ENCODE measurements around the gene SPACA9. TPM values are rescaled to one million over a fixed set of nuclear protein-coding genes. Genes with fewer than 3 reads are reported as not detected.

The SPACA9 gene
- 5.0 TPM for total RNA-seq (ENCODE audit: unreplicated experiment)
- long read RNA-seq, partial matches to known transcripts, result 0 of 6 reads
- long read RNA-seq, other reads (novel, unspliced or antisense), result 3 of 6 reads

DNA sequence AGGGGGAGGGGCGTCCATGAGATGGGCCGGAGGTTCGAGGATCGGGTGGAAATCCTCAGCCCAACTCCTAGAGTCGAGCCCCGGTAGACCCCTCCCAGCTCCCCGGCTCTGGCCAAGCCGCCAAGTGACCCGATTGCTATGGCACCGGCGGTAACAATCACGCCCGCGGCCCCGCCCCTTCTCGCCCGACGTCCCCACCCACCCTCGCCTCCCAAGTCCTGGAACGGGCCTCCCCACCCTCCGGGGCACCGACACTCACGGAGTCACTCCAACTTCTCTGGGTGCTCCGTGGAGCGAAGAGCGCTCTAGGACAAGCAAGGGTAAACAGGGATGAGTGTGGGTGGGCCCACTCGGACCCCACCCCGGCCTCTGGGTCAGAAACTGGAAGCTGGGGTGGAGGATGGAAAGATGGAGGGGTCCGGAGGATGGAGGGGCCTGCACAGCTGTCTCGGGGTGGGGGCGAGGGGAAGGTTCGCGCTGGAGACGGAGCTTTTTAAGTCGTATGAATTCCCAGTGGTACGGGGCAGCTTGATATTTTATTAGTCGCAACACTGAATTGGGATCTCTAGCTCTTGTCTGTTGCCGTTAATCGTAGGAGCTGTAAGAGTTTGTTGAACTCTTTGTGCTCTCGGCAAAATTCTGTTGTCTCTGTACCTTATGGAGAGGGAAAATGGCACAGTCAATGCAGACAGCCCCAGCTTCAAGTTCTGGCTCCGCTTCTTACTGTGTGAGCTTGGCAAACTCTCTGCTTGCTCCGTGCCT, at the start of gene SPACA9:
Gene SPACA9, plus strand, starts transcription at position 204 of the 762 bp plus-strand sequence. CDS start 5,050 bp downstream, outside the sequence.
- peaks cover 3% of the 10 kb centered on the region for H3K4me1 Mint-ChIP-seq (ENCODE audit: low read depth, unreplicated experiment)
- H3K27me3 Mint-ChIP-seq (ENCODE audit: unreplicated experiment), result peaks cover 17% of the 10 kb centered on the region
- peaks cover 3% of the 10 kb centered on the region for H3K9me3 Mint-ChIP-seq (ENCODE audit: unreplicated experiment)
- no peaks in the 10 kb centered on the region for H3K36me3 Mint-ChIP-seq (ENCODE audit: unreplicated experiment)
- DNase-seq, result peak; percentile 60
- H3K4me3 Mint-ChIP-seq (ENCODE audit: unreplicated experiment), result peak within 1 kb of the TSS; percentile 80
- TF ChIP-seq, protein P1, sequence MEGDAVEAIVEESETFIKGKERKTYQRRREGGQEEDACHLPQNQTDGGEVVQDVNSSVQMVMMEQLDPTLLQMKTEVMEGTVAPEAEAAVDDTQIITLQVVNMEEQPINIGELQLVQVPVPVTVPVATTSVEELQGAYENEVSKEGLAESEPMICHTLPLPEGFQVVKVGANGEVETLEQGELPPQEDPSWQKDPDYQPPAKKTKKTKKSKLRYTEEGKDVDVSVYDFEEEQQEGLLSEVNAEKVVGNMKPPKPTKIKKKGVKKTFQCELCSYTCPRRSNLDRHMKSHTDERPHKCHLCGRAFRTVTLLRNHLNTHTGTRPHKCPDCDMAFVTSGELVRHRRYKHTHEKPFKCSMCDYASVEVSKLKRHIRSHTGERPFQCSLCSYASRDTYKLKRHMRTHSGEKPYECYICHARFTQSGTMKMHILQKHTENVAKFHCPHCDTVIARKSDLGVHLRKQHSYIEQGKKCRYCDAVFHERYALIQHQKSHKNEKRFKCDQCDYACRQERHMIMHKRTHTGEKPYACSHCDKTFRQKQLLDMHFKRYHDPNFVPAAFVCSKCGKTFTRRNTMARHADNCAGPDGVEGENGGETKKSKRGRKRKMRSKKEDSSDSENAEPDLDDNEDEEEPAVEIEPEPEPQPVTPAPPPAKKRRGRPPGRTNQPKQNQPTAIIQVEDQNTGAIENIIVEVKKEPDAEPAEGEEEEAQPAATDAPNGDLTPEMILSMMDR (IDR thresholded peaks at IDR 0.05; ENCODE audit: partially characterized antibody, unreplicated experiment), result no peak
- peak within 1 kb of the TSS; percentile 22 for H3K27ac Mint-ChIP-seq (ENCODE audit: unreplicated experiment)

DNA sequence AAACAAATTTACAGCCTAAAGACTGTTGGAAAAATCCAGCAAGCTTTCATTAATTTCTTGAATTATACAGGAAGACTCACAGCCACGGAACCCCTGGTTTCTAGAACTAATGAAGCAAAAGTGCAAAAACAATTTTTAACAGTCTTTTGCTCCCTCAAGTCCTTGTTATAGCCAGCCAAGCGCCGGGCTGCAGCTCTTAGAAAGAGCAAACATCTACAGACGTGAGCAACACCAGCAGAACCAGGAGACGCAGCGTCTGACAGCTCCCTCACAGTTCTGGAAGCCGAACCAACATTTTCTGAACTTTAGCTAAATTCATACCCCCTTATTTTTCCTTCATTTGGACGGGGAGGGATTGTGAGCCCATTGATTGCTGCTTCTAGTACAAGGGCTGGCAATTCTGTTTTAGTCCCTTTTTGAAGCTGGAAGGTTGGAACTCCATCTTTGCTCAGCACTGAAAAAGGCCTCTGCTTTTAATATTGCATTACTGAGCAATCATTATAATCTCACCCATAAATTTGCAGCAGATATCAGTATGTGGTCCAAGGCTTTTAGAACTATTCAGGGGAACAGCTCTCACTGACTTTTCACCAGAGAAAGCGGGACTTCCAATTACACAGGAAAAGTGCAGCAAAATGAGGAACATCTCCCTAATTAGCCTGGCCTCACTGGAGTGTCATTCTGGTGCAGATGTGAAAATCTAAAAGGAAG, 46.4 kb upstream of the SPACA9 start:
- H3K27me3 Mint-ChIP-seq (ENCODE audit: unreplicated experiment), result peaks cover 6% of the 10 kb centered on the region
- H3K36me3 Mint-ChIP-seq (ENCODE audit: unreplicated experiment), result peaks cover 6% of the 10 kb centered on the region
- peaks cover 6% of the 10 kb centered on the region for H3K9me3 Mint-ChIP-seq (ENCODE audit: unreplicated experiment)

GRCh38 chr9:132833550-132834121, 45.1 kb upstream of the SPACA9 start:
- peak; percentile 53 for DNase-seq
- Mint-ChIP-seq H3K27me3 (ENCODE audit: unreplicated experiment) (peaks cover 8% of the 10 kb centered on the region), H3K4me1 (ENCODE audit: low read depth, unreplicated experiment) (peaks cover 36% of the 10 kb centered on the region), H3K9me3 (ENCODE audit: unreplicated experiment) (peaks cover 6% of the 10 kb centered on the region), H3K4me3 (ENCODE audit: unreplicated experiment) (peak overlapping the region; percentile 74), H3K36me3 (ENCODE audit: unreplicated experiment) (peaks cover 6% of the 10 kb centered on the region), H3K27ac (ENCODE audit: unreplicated experiment) (peak overlapping the region; percentile 98)
- TF ChIP-seq, protein P1 (IDR thresholded peaks at IDR 0.05; ENCODE audit: partially characterized antibody, unreplicated experiment), result no peak

More for the DNA sequence above, 46.4 kb upstream of the SPACA9 start:
- TF ChIP-seq, protein P1 (IDR thresholded peaks at IDR 0.05; ENCODE audit: partially characterized antibody, unreplicated experiment), result no peak
- Mint-ChIP-seq H3K4me1 (ENCODE audit: low read depth, unreplicated experiment) (peaks cover 30% of the 10 kb centered on the region), H3K27ac (ENCODE audit: unreplicated experiment) (peak overlapping the region; percentile 98), H3K4me3 (ENCODE audit: unreplicated experiment) (no peak overlapping the region)
- DNase-seq, result no peak

DNA sequence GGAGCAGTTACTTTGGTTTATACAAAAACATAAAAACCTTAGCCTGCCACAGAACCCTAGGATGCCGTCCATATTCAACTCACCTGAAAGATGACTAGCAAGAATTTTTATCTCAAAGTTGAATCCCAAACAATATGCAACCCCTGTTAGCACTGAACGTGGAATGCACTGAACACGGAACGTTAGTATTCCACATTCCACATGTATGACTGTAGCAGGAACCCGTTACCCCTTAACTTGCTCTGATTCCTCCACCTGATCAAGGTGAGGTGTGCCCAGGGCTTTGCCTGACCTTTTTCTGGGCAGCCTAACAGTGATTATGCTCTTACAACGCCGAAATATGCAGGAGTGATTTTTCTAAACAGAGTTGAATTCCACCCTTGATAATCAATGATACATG, 44.4 kb upstream of the SPACA9 start:
- Mint-ChIP-seq H3K9me3 (ENCODE audit: unreplicated experiment) (peaks cover 5% of the 10 kb centered on the region), H3K4me1 (ENCODE audit: low read depth, unreplicated experiment) (peaks cover 39% of the 10 kb centered on the region), H3K4me3 (ENCODE audit: unreplicated experiment) (peak overlapping the region; percentile 14), H3K27ac (ENCODE audit: unreplicated experiment) (peak overlapping the region; percentile 98), H3K36me3 (ENCODE audit: unreplicated experiment) (peaks cover 6% of the 10 kb centered on the region), H3K27me3 (ENCODE audit: unreplicated experiment) (peaks cover 8% of the 10 kb centered on the region)
- TF ChIP-seq, protein P1 (IDR thresholded peaks at IDR 0.05; ENCODE audit: partially characterized antibody, unreplicated experiment), result no peak
- no peak for DNase-seq

Measured in glutamatergic neuron (in vitro differentiated cells).